Thoracic aorta (tissue), 2 donors: ENCODE data around the gene C11orf91. TPM values are rescaled to one million over a fixed set of nuclear protein-coding genes. Genes with fewer than 3 reads are reported as not detected.

Experiments
- ATAC-seq: fragments of 150-250 bp; one replicate; pipeline ENCODE4 v1.8.0; 2017; ENCODE audit warnings: low read depth; ENCODE audit not compliant: insufficient number of reproducible peaks, low FRiP score
- DNase-seq: peaks from one replicate; pipeline ENCODE4 v3.0.0-alpha.2; 2020; ENCODE audit warnings: low spot score
- H3K27ac ChIP-seq, 2 donors: fragments of 200-600 bp; sonication (generic); 1 replicate in 1 of 2; 2 replicates in 1 of 2; pipeline ENCODE4 v1.5.1; 2016; ENCODE audit warnings: mild to moderate bottlenecking in 2 of 2, moderate library complexity in 2 of 2
- H3K27me3 ChIP-seq: fragments of 200-600 bp; sonication (generic); replicated peaks from 2 replicates; pipeline ENCODE4 v1.6.0; 2016; ENCODE audit warnings: mild to moderate bottlenecking; ENCODE audit not compliant: insufficient read depth
- H3K36me3 ChIP-seq: fragments of 200-600 bp; sonication (generic); one replicate; pipeline ENCODE4 v1.5.1; 2016
- H3K4me1 ChIP-seq, 2 donors: fragments of 200-600 bp; sonication (generic); 1 replicate in 1 of 2; 2 replicates in 1 of 2; pipeline versions ENCODE4 v1.5.1 to v1.6.0; 2016; ENCODE audit warnings: low read depth in 2 of 2, mild to moderate bottlenecking in 1 of 2; ENCODE audit not compliant: control insufficient read depth in 1 of 2
- H3K4me3 ChIP-seq: fragments of 200-600 bp; sonication (generic); 2 replicates; pipeline ENCODE4 v1.5.1; 2016; ENCODE audit warnings: mild to moderate bottlenecking
- H3K9me3 ChIP-seq: fragments of 200-600 bp; sonication (generic); 2 replicates; pipeline ENCODE4 v1.5.1; 2016
- total RNA-seq, 2 donors: library from RNA; depleted of rRNA; stranded (reverse); fragments of >200 nt; gene quantifications; one replicate each; pipeline versions ENCODE4 v1.1.0 to v1.2.3, GENCODE V29; 2016
- TF ChIP-seq, protein P1 (sequence below): fragments of 200-600 bp; sonication (generic); IDR thresholded peaks from one replicate; pipeline ENCODE4 v1.5.1; 2019; ENCODE audit warnings: antibody characterized with exemption

The C11orf91 gene
- total RNA-seq, 2 donors from 2014 or later = not detected

DNA sequence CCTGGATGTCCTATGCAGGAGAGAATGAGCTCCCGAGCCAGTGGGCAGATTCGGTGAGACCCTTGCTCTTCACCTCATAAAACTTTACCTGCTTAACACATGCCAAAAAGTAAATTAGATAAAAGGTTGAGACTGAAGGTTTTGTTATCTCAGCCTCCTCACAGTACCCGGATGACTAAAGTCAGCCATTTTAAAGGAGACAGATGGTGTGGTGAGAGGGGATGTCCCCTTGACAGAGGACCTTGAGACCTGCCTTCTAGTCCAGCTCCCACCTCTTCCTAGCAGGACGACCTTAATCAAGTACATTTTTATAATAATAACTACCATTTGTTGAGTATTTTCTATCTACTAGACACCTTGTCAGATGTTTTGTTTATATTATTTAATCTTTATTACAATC, 39.7 kb downstream of the C11orf91 start:
- DNase-seq = no peak
- H3K36me3 ChIP-seq = no peaks in the 10 kb centered on the region

DNA sequence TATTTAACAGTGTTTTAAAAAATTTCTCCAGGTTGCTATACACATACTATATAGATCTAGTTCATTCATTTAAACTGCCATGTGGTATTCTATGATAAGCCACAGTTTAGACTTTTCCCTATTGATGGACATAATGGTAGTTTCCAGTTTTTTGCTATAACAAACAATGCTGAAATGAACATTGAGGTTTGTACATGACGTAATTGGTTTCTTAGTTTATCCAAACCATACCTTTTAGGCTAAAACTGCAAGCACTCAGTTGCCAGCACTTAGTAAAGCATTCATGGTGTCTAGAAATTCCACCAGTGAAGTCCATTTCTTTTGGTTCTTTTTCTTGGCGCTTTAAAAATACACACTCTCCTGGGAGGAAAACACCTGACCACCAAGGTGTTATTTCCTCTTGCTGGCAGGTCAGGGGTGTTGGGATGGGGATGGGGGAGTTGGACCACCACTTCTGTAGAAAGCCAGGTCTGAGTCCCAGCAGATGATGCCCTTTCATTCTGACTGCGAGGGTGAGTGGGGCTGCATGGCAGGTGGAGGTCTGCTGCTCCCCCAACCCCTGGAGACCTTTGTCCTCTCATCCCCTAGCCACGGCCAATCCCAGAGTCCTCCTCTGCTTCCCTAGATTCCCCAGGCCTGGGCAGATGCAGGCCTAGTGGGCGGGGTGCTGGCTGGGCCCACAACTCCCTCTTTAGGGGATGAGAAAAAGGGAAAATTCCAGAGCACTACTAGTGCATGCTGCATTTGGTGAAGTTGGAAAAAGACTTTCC, 41.1 kb downstream of the C11orf91 start:
- no peak overlapping the region for H3K27ac ChIP-seq
- no peaks in the 10 kb centered on the region for H3K36me3 ChIP-seq
- H3K4me1 ChIP-seq = no peaks in the 10 kb centered on the region
- TF ChIP-seq, protein P1, sequence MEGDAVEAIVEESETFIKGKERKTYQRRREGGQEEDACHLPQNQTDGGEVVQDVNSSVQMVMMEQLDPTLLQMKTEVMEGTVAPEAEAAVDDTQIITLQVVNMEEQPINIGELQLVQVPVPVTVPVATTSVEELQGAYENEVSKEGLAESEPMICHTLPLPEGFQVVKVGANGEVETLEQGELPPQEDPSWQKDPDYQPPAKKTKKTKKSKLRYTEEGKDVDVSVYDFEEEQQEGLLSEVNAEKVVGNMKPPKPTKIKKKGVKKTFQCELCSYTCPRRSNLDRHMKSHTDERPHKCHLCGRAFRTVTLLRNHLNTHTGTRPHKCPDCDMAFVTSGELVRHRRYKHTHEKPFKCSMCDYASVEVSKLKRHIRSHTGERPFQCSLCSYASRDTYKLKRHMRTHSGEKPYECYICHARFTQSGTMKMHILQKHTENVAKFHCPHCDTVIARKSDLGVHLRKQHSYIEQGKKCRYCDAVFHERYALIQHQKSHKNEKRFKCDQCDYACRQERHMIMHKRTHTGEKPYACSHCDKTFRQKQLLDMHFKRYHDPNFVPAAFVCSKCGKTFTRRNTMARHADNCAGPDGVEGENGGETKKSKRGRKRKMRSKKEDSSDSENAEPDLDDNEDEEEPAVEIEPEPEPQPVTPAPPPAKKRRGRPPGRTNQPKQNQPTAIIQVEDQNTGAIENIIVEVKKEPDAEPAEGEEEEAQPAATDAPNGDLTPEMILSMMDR = no peak
- no peak overlapping the region for H3K4me3 ChIP-seq
- ATAC-seq (no peak), DNase-seq (no peak)
- H3K27me3 ChIP-seq = no peaks in the 10 kb centered on the region
- no peaks in the 10 kb centered on the region for H3K9me3 ChIP-seq

More for the DNA sequence above, 39.7 kb downstream of the C11orf91 start:
- Histone ChIP-seq H3K4me3 (no peak overlapping the region), H3K9me3 (no peaks in the 10 kb centered on the region), H3K4me1 (no peaks in the 10 kb centered on the region), H3K27ac (no peak overlapping the region), H3K27me3 (no peaks in the 10 kb centered on the region)
- no peak for ATAC-seq
- TF ChIP-seq, protein P1 = no peak

DNA sequence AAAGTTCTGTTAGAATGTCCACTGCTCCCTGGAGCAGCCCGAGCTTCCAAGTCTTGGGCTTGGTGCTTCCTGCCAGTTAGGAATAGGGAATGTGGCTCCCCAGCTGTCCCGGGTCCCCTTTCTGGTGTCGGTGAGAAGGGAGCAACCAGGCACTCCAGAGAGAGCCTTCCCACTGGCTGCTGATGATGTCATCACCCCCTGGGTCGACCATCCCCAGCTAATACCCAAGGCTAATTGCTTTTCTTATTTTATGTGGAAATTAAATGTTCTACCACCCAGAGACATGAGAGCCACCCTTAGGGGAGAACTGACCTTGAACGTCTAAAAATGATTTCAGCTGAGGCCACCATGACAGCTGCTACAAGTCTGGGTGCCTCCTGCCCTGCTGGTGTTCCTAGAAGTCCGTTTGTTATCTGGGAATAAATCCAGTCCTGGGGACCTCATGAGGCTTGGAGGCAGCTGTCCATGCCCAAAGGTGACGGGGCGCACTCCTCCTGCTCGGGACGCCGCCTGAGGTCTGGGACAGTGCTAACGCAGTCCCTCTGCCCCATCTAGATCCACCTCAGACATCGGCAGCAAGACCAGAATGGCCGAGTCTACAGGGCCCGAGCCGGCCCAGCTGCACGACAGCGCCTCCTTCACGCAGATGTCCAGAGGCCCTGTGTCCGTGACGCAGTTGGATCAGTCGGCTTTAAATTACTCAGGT, 42.3 kb downstream of the C11orf91 start:
- no peaks in the 10 kb centered on the region for H3K9me3 ChIP-seq
- no peak for DNase-seq
- no peak overlapping the region for H3K4me3 ChIP-seq
- no peaks in the 10 kb centered on the region for H3K36me3 ChIP-seq
- H3K27me3 ChIP-seq = no peaks in the 10 kb centered on the region
- TF ChIP-seq, protein P1 = no peak
- no peak overlapping the region for H3K27ac ChIP-seq
- ATAC-seq = no peak
- no peaks in the 10 kb centered on the region for H3K4me1 ChIP-seq

DNA sequence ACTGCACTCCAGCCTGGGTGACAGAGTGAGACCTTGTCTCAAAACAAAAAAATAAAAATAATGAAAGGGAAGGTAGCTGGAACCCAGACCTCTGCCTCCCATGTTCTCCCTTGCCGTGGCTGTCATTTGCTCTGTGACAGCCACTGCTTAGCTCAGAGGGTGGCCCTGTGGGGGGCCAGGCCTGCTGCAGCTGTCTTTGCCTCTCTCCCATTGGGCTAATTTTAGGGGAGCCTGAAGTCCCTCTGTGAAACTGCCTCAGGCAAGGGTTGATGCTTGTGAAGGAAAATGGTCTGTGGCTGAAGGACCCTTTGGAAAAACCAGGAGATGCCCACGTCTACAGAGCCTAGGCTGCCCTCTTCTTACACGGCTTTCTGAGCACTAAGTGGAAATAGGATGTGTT, 42.9 kb downstream of the C11orf91 start:
- Histone ChIP-seq H3K4me1 (peaks cover 0 to under 1% of the 10 kb centered on the region in 2 donors), H3K36me3 (no peaks in the 10 kb centered on the region), H3K27ac (no peak overlapping the region), H3K4me3 (no peak overlapping the region), H3K27me3 (no peaks in the 10 kb centered on the region), H3K9me3 (no peaks in the 10 kb centered on the region)
- TF ChIP-seq, protein P1 = no peak
- ATAC-seq (no peak), DNase-seq (no peak)

DNA sequence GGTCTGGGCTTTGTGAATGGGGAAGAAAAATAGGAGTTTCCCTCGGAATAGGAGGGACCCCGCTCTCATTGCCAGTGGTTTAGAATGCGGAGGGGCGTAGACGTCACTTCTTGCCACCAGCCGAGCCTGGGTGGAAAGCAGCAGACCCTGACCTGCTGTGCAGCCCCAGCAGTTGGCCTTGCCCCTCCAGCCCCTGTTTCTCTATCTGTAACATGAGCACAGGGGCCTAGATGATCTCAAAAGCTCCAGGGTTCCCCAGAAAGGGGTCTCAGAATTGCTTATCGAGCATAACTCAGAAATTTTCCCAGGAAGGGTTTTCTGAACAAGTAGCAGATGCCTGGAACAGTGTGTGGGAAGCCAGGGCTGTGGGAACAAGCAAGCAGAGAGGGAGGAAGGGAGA, 43.9 kb downstream of the C11orf91 start:
- Histone ChIP-seq H3K9me3 (no peaks in the 10 kb centered on the region), H3K27ac (no peak overlapping the region), H3K4me3 (no peak overlapping the region), H3K4me1 (peaks cover 0 to 10% of the 10 kb centered on the region in 2 donors), H3K27me3 (no peaks in the 10 kb centered on the region), H3K36me3 (no peaks in the 10 kb centered on the region)
- DNase-seq (no peak), ATAC-seq (no peak)
- TF ChIP-seq, protein P1 = no peak
